GM19043 (cell line): Measurements from ENCODE around the gene ZFR2.
"Not testable (repeated sequence)": the region's sequence is repeated elsewhere in the genome, so short reads cannot be mapped to it uniquely, and the experiment has no call there.

Source experiments
- ATAC-seq: cut with Tn5 transposase; IDR thresholded peaks from one replicate; pipeline ENCODE4 v1.9.1; 2021; ENCODE audit warnings: low read depth; ENCODE audit not compliant: unreplicated experiment

The ZFR2 gene

GRCh38 chr19:3879656-3880055 lies 10.8 kb upstream of the ZFR2 start:
- ATAC-seq, result no peak

- ATAC-seq, result not testable (repeated sequence)
These were observed 5.9 kb upstream of the ZFR2 start for GRCh38 chr19:3874695-3875094.

GRCh38 chr19:3873151-3873550 lies 4.3 kb upstream of the ZFR2 start:
- ATAC-seq, result no peak

- ATAC-seq, result no peak
These were observed 668 bp downstream of the ZFR2 start for GRCh38 chr19:3867971-3868769.

- no peak for ATAC-seq
These were observed 1.8 kb downstream of the ZFR2 start for GRCh38 chr19:3866910-3867638.

- no peak for ATAC-seq
These were observed 5.2 kb downstream of the ZFR2 start for GRCh38 chr19:3863648-3864047.

GRCh38 chr19:3862826-3863500 lies 5.9 kb downstream of the ZFR2 start:
- ATAC-seq, result no peak

- ATAC-seq, result no peak
These were observed 8.3 kb downstream of the ZFR2 start for GRCh38 chr19:3860499-3860898.

- no peak for ATAC-seq
These were observed 11.3 kb downstream of the ZFR2 start for GRCh38 chr19:3857449-3858003.

GRCh38 chr19:3855320-3855719 lies 13.5 kb downstream of the ZFR2 start:
- ATAC-seq, result no peak

- no peak for ATAC-seq
These were observed 16.1 kb downstream of the ZFR2 start for GRCh38 chr19:3852614-3853254.

GRCh38 chr19:3852177-3852511 lies 16.7 kb downstream of the ZFR2 start:
- ATAC-seq, result no peak

GRCh38 chr19:3851254-3852176 lies 17.3 kb downstream of the ZFR2 start:
- ATAC-seq, result no peak

- ATAC-seq, result no peak
These were observed 18.4 kb downstream of the ZFR2 start for GRCh38 chr19:3850320-3850972.

GRCh38 chr19:3849787-3850186 lies 19.1 kb downstream of the ZFR2 start:
- no peak for ATAC-seq

- ATAC-seq, result no peak
These were observed 19.7 kb downstream of the ZFR2 start for GRCh38 chr19:3849092-3849491.

- no peak for ATAC-seq
These were observed 24.2 kb downstream of the ZFR2 start for GRCh38 chr19:3844596-3844995.

- no peak for ATAC-seq
These were observed 25.9 kb downstream of the ZFR2 start for GRCh38 chr19:3842948-3843347.

GRCh38 chr19:3840804-3841203 lies 28.0 kb downstream of the ZFR2 start:
- ATAC-seq, result no peak
